Stimulated activated CD4-positive, alpha-beta T cell treated with anti-CD3 and anti-CD28 coated beads, Interleukin-12 subunit alpha, Interleukin-12 subunit beta, amount 100 ng/mL, for 24 hours (primary cell): ENCODE measurements around the gene C18orf54.
"Not testable (repeated sequence)": the region's sequence is repeated elsewhere in the genome, so short reads cannot be mapped to it uniquely, and the experiment has no call there.

Experiments used
- DNase-seq, 2 experiments: peaks; one replicate each; pipeline ENCODE4 v3.0.0-alpha.2; 2020; ENCODE audit warnings: low read depth in 2 of 2

C18orf54 gene

GRCh38 chr18:54386800-54387495 lies 29.2 kb downstream of the C18orf54 start:
- not testable (repeated sequence) for DNase-seq

DNA sequence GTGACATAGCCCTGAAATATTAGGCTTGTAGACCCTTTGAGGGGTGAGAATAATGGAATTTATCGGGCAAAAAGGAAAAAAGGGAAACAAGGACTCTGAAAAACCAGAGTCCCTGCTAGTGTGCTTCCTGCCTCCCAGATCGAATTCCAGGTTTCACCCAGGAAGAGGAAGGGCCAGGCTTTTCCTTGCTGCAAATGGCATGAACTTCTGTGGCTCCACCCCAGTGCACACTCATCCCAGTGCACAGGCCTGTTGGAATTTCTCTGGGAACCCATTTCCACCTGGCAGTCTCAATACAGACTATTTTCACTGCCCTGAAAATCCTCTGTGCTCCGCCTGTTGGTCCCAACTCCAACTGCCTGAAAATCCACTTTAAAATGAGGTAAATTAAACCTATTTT lies 29.9 kb downstream of the C18orf54 start:
- no peak for DNase-seq

DNA sequence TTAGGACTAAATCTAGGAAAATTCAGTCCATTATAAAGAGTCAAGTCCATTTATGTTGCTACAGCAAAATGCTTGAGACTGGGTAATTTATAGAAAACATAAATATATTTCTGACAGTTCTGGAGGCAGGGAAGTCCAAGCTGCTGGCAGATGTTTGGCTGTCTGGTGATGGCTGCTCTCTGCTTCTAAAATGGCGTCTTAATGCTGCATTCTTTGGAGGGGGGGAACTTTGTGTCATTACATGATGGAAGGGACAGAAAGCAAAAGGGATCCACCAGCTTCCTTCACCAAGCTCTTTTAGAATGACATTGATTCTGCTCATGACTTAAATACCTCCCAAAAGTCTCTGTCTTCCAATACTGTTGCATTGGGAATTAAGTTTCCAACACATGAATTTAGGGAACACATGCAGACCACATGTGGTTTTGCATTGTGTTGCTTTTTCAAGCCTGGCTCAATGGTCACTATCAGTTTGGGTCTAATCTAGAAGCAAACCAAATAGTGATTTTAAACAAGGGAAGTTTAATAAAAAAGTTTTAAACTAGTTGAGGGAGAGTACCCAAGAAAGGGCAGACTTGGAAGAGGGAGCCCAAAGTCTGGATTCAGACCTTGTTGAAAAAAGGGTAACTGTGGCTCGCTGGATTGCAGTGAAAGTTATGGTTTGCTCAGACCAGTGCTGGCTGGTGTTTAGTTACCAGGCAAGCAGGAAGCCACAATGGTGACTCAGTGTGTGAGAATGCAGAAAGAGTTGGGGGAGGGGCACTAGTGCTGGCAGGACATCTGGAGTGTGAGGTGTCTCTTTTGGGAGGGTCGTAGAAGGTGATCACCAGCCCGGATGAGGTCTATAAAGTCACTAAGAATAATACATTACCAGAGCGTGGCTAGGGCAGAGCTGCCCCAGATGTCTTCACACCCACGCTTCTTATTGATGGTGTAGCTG lies 30.8 kb downstream of the C18orf54 start:
- DNase-seq, result no peak

GRCh38 chr18:54389143-54389505 lies 31.4 kb downstream of the C18orf54 start:
- DNase-seq, result no peak

- DNase-seq, result no peak
These were observed 33.1 kb downstream of the C18orf54 start for GRCh38 chr18:54390838-54391237.

GRCh38 chr18:54392543-54393023 lies 34.9 kb downstream of the C18orf54 start:
- DNase-seq, result no peak

DNA sequence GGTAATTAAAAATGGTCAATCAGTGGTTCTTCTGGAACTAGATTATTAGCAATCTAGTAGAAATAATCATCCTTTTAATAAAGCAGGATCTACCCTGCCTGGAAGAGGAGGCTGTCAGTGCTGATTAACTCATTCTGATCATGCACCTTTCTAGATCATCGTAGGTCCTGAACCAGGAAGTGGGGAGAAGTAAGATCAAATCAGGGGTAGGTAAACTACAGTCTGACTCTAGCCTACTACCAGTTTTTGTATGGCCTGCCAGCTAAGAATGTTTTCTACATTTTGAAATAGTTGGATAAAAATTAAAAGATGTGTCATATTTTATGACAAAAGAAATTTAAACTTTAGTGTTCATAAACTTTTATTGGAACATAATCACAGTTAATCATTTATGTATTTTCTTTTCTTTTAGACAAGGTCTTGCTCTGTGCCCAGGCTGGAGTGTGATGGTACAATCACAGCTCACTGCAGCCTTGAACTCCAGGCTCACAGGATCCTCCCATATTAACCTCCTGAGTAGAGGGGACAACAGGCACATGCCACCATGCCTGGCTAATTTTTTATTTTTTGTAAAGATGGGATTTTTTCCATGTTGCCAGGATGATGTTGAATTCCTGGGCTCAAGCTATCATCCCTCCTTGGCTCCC lies 36.1 kb downstream of the C18orf54 start:
- DNase-seq, result no peak

GRCh38 chr18:54396760-54397159 lies 39.1 kb downstream of the C18orf54 start:
- no peak for DNase-seq

GRCh38 chr18:54405290-54405689 lies 47.6 kb downstream of the C18orf54 start:
- DNase-seq, result no peak

DNA sequence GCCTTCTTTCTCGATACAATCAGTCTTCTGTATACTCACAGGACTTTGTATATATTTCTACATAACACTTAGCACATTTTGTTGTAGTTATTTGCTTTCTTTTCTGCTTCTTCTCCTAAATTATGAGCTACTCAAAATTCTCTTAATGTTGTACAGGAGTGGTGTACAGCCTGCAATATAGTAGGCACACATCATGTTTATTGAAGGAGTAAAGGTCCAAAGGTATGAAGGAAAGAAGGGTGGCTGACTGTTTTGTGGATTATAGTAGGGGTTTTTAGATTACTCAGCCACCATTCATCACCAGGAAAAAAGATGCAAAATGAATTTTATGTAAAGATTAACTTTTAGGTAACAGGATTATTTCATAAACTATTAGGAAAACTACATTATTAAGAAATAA lies 54.1 kb downstream of the C18orf54 start:
- no peak for DNase-seq

- no peak for DNase-seq
These were observed 57.4 kb downstream of the C18orf54 start for GRCh38 chr18:54415086-54415485.

- no peak for DNase-seq
These were observed 58.7 kb downstream of the C18orf54 start for GRCh38 chr18:54416436-54416835.

GRCh38 chr18:54423831-54424230 lies 66.1 kb downstream of the C18orf54 start:
- DNase-seq, result no peak

DNA sequence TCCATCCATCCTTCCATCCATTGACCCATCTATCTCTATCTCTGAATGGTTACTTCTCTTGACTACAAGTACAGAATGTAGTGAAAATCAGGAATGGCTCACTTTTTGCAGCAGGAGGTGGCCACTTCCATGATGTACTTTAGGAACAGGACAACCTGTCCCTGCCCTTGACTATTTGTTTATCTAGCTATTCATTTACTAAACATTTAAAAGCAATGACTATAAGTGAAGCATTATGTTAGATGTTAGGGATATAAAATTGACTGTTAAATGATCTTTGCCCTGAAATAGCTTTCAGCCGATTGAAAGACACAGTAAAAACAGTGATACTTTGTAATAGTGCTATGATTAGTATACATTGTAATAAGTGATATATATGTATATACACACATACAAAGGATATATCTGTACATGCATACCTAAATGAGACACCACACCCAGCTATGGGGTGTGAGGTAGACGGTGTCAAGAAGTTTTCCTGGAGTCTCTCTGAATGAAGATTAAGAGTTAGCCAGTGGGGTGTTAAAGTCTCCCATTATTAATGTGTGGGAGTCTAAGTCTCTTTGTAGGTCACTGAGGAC lies 68.5 kb downstream of the C18orf54 start:
- DNase-seq, result no peak
